Stimulated activated CD8-positive, alpha-beta memory T cell treated with anti-CD3 and anti-CD28 coated beads, Interleukin-15, amount 100 ng/mL, for 48 hours (primary cell): ENCODE results near the gene TXNRD2.

Source experiments
- DNase-seq, 2 donors: peaks; one replicate each; pipeline ENCODE4 v3.0.0-alpha.2; 2020; ENCODE audit warnings: low read depth in 2 of 2

The TXNRD2 gene

GRCh38 chr22:19825904-19826618 is 115.6 kb downstream of the TXNRD2 start:
- DNase-seq: no peak
